HG03045 (cell line): ENCODE data around the gene AFG1L.
"Not testable (repeated sequence)": the region's sequence is repeated elsewhere in the genome, so short reads cannot be mapped to it uniquely, and the experiment has no call there.

Experiments
- ATAC-seq: cut with Tn5 transposase; IDR thresholded peaks from one replicate; pipeline ENCODE4 v1.9.1; 2021; ENCODE audit warnings: mild to moderate bottlenecking, moderate library complexity; ENCODE audit not compliant: unreplicated experiment

The AFG1L gene

DNA sequence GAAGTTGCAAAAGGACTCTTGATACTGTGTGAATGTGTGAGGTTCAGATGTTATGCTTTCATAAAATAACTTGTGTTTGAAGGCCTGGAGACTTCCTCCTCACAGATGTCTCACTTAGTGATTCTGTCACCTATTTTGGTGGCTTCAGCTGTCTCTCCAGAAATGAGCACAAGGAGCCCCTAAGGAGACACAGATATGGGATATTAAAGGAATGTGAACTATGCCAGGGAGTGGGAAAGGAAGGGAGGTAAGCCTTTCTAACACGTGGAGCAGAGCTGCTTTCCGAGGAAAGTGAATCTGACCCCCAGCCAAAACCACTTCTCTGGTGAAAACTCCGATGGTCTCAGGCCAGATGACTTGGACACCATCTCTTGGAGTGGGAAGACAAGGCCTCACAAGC is 255.4 kb downstream of the AFG1L start:
- ATAC-seq: no peak

DNA sequence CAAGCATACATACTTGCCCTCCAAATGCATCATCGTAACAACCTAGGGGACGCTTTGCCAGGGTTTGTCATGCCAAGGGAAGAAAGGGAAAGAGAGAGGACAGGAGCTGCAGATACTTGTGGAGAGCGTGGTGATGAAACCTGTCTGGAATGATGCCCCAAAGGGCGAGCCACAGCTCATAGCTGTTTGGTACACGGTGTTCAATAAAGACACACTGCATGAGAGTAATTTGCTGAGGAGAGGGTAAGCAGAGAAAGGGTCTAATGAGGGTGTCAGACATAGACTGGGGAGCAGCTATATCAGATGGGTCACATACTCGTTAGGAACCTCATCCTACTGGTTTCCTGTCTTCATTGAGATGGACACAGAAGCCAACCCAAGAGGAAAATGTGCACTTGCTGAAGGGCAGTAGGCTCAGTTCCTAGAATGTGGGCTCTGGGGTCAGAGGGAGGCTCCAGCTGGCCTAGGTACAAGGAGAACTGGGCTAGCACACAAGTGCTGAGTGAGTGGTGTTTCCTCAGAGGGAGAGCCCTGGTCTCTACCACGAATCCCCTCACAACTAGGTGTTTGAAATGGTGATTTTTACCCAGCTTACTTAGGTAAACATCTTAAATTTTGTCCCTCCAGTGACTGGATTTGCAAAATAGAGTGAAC is 260.7 kb downstream of the AFG1L start:
- ATAC-seq: no peak

DNA sequence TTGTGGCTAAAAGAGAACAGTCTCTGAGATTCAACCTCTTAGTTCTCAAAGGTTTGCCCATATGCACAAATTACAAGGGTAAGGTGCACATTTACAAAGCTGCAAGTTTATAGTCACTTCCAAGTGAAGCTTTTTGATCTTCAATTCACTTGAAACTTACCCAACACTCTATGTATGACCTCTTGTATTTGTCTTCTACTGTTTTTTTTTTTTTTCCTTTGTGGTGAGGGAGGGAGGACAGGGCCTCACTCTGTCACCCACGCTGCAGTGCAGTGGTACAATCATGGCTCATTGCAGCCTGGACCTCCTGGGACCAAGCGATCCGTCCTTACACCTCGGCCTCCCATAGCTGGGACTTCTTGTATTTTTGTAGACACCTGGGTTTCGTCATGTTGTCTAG is 261.4 kb downstream of the AFG1L start:
- no peak for ATAC-seq

DNA sequence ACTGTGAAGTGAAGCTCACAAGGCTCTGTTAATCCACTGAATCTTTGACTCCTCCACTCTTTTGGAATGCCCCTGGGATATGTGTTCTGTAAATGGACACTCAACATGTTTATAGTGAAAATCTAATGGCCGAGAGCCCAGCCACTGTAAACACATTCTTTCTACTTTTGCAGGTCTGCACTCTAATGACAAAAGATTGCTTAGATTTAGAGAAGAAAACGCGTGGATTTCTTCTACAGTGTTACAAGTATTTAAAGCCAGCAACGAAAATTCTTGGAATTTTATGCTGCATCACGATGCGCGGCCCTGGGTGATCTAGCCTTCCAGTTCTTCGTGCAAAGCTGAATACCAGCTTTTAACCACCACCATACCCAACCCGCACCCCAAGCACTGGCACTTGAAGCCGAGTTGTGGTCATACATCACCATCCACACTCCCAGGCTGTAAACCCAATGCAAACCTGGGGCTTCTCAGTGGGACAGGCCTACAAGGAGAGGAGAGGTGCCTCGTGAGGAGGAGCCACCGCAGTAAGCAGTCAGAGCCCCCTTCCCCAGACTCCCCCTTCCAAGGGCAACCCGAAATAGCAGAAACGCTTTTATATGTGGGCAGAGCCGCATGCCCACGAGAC is 262.1 kb downstream of the AFG1L start:
- ATAC-seq: no peak

DNA sequence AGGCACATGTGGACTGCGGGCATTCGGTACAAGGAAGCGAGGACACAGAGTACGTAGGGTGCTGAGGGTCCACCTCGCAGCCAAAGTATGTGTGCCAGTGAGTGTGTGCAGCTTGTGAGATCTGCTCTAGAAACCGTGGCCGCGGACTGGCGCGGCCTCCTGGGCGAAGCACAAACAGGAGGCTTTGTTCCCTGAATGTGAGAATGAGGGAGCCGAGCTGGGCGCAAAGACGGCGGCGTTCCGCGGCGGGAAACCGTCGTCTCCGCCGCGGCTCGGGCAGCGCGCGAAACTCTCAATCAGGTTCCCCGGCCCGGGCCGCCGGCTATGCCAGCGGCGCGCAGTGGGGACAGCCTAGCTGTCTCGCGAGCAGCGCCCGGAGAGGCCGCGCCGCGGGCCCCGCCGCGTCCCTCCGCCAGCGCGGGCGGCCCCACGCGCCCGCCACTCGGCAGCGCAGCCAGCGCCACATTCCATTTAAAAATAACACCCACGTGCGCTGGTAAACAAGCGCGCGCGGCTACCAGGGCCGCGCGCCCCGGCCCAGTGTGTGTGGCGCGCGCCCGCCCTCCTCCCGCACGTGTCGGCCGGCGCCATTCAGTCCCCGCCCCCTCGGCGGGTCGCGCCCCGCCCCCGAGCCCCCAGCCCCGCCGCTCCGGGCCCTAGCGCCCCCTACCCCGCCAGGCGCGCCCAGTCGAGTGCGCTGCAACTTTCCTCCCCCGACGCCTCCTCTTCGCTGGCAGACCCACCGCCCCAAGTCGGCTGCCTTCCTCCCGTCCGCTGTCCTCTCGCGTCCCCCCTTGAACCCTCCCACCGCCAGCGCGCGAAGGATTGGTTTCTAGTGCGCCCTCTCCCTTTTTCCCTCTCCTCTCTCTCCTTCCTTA is 262.9 kb downstream of the AFG1L start:
- ATAC-seq: no peak

GRCh38 chr6:108558372-108559096 is 263.7 kb downstream of the AFG1L start:
- ATAC-seq: peak; percentile 60

DNA sequence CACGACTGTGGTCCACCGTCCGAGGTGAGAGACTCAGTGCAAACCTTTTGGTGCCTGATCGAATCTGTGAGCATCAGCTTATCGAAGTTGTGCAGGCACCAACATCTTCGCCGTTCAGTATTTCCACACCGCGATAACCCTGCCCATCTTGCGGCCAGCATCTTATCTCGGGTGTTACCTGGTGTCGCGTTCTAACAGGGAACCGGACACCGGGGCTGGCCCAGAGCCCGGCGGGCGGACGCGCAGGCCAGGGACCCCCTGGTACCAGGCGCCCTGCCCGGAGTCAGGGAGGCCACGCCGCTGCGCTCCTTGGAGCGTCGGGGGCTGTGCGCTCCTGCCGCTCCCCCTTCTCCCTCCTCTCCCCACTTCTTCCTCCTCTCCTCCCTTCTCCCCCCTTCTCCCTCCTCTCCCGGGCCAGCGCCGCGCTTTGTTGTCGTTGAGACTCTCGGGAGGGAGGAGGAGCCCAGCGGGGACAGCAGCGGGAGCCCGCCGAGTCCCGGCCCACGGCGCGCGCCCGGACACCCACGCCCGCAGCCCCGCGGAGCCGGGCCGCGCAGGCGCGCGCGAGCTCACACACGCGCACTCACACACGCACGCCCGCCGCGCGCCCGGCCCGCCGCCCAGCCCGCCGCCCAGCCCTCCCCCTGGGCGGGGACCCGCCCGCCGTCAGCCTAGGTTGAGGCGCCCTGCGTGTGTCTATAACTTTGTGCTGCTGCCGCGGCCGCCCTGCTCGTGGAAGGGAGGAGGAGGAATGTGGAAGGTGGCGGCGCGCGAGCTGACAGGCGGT is 264.4 kb downstream of the AFG1L start:
- ATAC-seq: peak; percentile 53

- peak; percentile 4 for ATAC-seq
These were observed 265.1 kb downstream of the AFG1L start for GRCh38 chr6:108559884-108560462.

GRCh38 chr6:108560463-108561308 is 265.8 kb downstream of the AFG1L start, which contains the start of gene FOXO3:
Gene FOXO3 (plus strand): TSS chr6:108560917. CDS start chr6:108561209, 292 bp downstream.
- ATAC-seq: no peak

- ATAC-seq: not testable (repeated sequence)
These were observed 266.4 kb downstream of the AFG1L start for GRCh38 chr6:108561309-108561647.

DNA sequence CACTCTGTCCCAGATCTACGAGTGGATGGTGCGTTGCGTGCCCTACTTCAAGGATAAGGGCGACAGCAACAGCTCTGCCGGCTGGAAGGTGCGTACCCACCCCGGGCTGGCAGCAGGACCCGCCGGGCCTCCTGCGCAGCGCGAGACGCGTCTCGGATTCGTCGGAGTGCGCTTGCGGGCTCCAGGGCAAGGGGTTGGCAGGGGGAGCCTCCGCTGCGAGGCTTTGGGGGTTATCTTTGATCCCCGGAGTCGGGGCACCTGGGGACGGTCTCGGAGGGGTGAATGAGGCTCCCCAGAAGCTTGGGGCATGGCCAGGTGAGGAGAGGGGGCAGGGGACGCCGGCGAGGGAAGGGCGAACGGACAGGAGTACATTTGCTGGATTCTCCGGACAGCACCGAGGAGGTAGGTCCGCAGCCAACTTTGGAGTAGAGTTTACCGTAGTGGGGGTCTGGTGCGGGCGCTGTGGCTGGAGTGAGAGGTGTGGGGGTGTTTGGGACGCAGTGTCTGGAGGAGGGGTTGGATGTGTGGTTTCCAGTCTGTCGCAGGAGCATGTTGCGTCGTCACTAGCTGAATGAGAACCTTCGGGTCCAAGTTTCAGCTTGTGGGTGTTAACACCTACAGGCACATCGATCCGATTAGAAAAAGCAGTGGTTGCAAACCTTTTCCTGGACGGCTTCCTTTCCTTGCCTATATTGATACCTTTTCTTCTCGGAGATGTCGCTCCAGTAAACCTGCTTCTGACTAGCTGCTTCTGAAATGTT is 267.1 kb downstream of the AFG1L start:
- ATAC-seq: no peak

GRCh38 chr6:108562503-108562993 is 267.7 kb downstream of the AFG1L start:
- no peak for ATAC-seq

DNA sequence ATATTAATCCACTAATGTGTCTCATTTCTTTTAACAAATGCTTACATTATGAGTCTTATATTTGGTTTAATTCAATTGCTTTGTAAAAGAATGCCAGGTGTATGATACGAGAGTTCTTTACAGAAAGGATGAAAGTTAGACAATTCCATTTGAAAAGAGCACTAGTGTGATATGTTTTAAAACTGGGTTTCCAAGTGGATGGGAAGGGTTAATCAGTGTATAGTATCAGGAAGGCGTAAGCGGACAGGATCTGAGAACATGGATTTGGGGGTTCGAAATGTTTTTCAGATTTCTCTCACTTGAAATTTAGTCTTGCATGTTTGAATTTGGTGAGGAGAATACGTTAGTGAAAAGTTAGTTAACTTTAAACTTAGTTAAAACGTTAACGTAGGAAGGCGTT is 268.4 kb downstream of the AFG1L start:
- ATAC-seq: no peak

DNA sequence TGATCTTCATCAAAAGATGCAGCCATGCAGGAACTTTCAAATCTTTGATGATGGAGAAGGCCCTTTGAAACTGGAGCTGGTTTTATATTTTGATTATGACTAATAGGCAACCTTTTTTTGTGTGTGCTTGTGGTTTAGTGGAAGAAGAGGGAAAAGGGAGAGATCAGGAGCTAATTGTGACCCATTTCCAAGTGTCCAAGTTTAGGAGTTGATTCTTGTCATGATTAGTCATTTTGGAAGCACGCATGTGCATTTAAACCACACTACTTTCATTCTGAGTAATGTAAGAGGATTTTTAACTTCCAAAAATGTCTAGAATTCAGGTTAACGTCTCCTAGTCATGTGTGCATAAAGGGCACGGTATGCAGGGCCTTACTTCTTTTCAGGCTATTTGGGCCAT is 269.3 kb downstream of the AFG1L start:
- no peak for ATAC-seq

DNA sequence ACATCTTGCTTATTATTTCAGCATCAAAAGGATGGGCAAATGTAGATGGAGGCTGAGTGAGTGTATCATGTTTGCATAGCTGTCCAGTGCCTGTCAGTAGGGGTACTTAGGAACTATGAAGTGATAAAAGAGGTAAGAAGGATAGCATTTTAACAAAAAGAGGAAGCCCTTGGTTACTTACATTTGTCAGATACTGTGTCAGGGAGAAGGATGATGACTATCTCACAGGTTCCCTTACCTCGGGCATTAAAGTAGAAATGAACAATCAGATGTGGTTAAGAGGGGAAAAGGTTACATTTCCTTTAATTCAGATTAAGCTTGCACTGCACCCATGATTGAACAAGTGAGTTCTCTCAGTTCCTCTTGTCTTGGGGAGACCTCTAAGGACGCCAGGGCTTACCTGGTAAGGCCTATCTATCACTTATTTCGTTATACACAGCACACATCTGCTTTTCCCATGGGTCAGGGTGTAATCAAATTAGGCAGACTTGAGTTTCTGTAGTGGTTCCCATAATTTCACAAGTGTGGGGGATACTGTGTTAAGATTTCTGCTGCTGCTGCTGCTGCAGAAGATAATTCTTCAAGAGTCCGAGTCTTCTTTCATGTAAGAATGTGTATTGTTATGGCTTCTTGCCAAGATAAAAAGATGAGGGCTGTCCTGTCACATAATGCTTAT is 270.4 kb downstream of the AFG1L start:
- peak; percentile 40 for ATAC-seq

GRCh38 chr6:108565893-108566292 is 271.0 kb downstream of the AFG1L start:
- no peak for ATAC-seq

GRCh38 chr6:108566406-108566805 is 271.6 kb downstream of the AFG1L start:
- no peak for ATAC-seq

- ATAC-seq: no peak
These were observed 273.2 kb downstream of the AFG1L start for GRCh38 chr6:108568101-108568500.
